IMR-90 (cell line): ENCODE measurements around the gene SNX33. TPM values are rescaled to one million over a fixed set of nuclear protein-coding genes. Genes with fewer than 3 reads are reported as not detected.
A peak's percentile ranks its signal among the peaks of the same experiment; 100 is the strongest.

ENCODE experiments used
- ATAC-seq: fragments of 200-7000 bp; cut with Tn5 transposase; 2 replicates; pipeline ENCODE4 v1.9.1; 2020; ENCODE audit warnings: low read depth, mild to moderate bottlenecking, moderate library complexity
- BruUV-seq: library from RNA; stranded (reverse); fragments of 400-500 nt; replicated peaks from 2 replicates; lab custom pipeline; 2021; lab: Mats Ljungman, UMichigan
- CTCF ChIA-PET: fragments of 300-600 bp; formaldehyde crosslinking; extraction: SDS; loops from one replicate; lab custom pipeline; 2021; ENCODE audit warnings: antibody characterized with exemption; lab: Yijun Ruan, JAX
- POLR2A ChIA-PET: fragments of 300-600 bp; sonication (Branson Sonifier 250); formaldehyde crosslinking; loops from one replicate; lab custom pipeline; 2022; ENCODE audit warnings: antibody characterized with exemption; ENCODE audit not compliant: unreplicated experiment; lab: Charles Lee
- DNase-seq: peaks from one replicate; pipeline ENCODE4 v3.0.0; 2013
- H2AFZ ChIP-seq: replicated peaks from 2 replicates; pipeline ENCODE3; 2013; ENCODE audit warnings: low read length, mild to moderate bottlenecking; ENCODE audit not compliant: poor library complexity
- H2AK5ac ChIP-seq: 2 replicates; pipeline ENCODE4 v1.6.1; 2013; ENCODE audit warnings: low read depth, low read length, inconsistent platforms
- H2AK9ac ChIP-seq: replicated peaks from 2 replicates; pipeline ENCODE3; 2013; ENCODE audit warnings: mild to moderate bottlenecking, low read depth, low read length, moderate library complexity; ENCODE audit not compliant: poor library complexity
- H2BK120ac ChIP-seq: 2 replicates; pipeline ENCODE4 v1.6.1; 2013; ENCODE audit warnings: low read depth, low read length, inconsistent platforms
- H2BK15ac ChIP-seq: 3 replicates; pipeline ENCODE4 v1.6.1; 2013; ENCODE audit warnings: low read depth, low read length, inconsistent platforms
- H2BK20ac ChIP-seq: 2 replicates; pipeline ENCODE4 v1.6.1; 2013; ENCODE audit warnings: low read depth, mild to moderate bottlenecking, inconsistent platforms, low read length, moderate library complexity
- H2BK5ac ChIP-seq: 2 replicates; pipeline ENCODE4 v1.6.1; 2013; ENCODE audit warnings: mild to moderate bottlenecking, low read depth, low read length, inconsistent platforms; ENCODE audit not compliant: poor library complexity, severe bottlenecking
- H3K14ac ChIP-seq: replicated peaks from 2 replicates; pipeline ENCODE4 v1.6.1; 2013; ENCODE audit warnings: low read depth, low read length, inconsistent platforms
- H3K18ac ChIP-seq: 2 replicates; pipeline ENCODE4 v1.6.1; 2013; ENCODE audit warnings: low read depth, low read length, control low read depth
- H3K23ac ChIP-seq: 2 replicates; pipeline ENCODE4 v1.6.1; 2013; ENCODE audit warnings: low read depth, low read length, inconsistent platforms
- H3K27ac ChIP-seq: 2 replicates; pipeline ENCODE4 v1.5.1; 2013; ENCODE audit warnings: mild to moderate bottlenecking, control low read depth, low read length; ENCODE audit not compliant: insufficient read depth
- H3K27me3 ChIP-seq: 2 replicates; pipeline ENCODE4 v1.6.1; 2013; ENCODE audit warnings: low read length; ENCODE audit not compliant: control insufficient read depth, insufficient read depth
- H3K36me3 ChIP-seq: 2 replicates; pipeline ENCODE4 v1.6.1; 2013; ENCODE audit warnings: low read length, mixed read lengths; ENCODE audit not compliant: control insufficient read depth, insufficient read depth
- H3K4ac ChIP-seq: 2 replicates; pipeline ENCODE4 v1.6.1; 2013; ENCODE audit warnings: low read depth, low read length, inconsistent platforms
- H3K4me1 ChIP-seq: 2 replicates; pipeline ENCODE4 v1.6.1; 2013; ENCODE audit warnings: low read length, mixed read lengths; ENCODE audit not compliant: control insufficient read depth, insufficient read depth
- H3K4me2 ChIP-seq: 2 replicates; pipeline ENCODE4 v1.6.1; 2013; ENCODE audit warnings: low read depth, mild to moderate bottlenecking, control low read depth, low read length, moderate library complexity
- H3K4me3 ChIP-seq: 2 replicates; pipeline ENCODE4 v1.5.1; 2013; ENCODE audit warnings: low read depth, mild to moderate bottlenecking, control low read depth, low read length, moderate library complexity; ENCODE audit not compliant: insufficient read depth
- H3K56ac ChIP-seq: 2 replicates; pipeline ENCODE4 v1.6.1; 2013; ENCODE audit warnings: low read length, inconsistent platforms; ENCODE audit not compliant: insufficient read depth; ENCODE audit errors: extremely low read depth
- H3K79me1 ChIP-seq, 2 experiments: 2 replicates each; pipeline ENCODE4 v1.6.1; 2013; ENCODE audit warnings: low read length in 2 of 2, inconsistent platforms in 1 of 2, low read depth in 1 of 2
- H3K9ac ChIP-seq: 2 replicates; pipeline ENCODE4 v1.6.1; 2013; ENCODE audit warnings: low read depth, low read length, control low read depth
- H3K9me1 ChIP-seq: 2 replicates; pipeline ENCODE4 v1.6.1; 2013; ENCODE audit warnings: low read length, inconsistent platforms; ENCODE audit not compliant: insufficient read depth
- H3K9me3 ChIP-seq: 2 replicates; pipeline ENCODE4 v1.6.1; 2013; ENCODE audit warnings: low read length; ENCODE audit not compliant: control insufficient read depth, insufficient read depth
- H4K20me1 ChIP-seq: 2 replicates; pipeline ENCODE4 v1.6.1; 2013; ENCODE audit warnings: low read length, inconsistent platforms; ENCODE audit not compliant: insufficient read depth
- H4K5ac ChIP-seq: 2 replicates; pipeline ENCODE4 v1.6.1; 2013; ENCODE audit warnings: mild to moderate bottlenecking, low read depth, low read length, control low read depth
- H4K8ac ChIP-seq, 2 experiments: 2 replicates each; pipeline ENCODE4 v1.6.1; 2013; ENCODE audit warnings: low read depth in 2 of 2, low read length in 2 of 2, control low read depth in 1 of 2, inconsistent platforms in 1 of 2
- H4K91ac ChIP-seq: 2 replicates; pipeline ENCODE4 v1.6.1; 2013; ENCODE audit warnings: low read depth, low read length, inconsistent platforms; ENCODE audit not compliant: insufficient read depth
- FOS ChIP-seq: fragments of 150-350 bp; IDR thresholded peaks from 2 replicates; pipeline ENCODE4 v1.6.1; 2016; ENCODE audit warnings: low read depth, low read length
- MAFK ChIP-seq: IDR thresholded peaks from 2 replicates; pipeline ENCODE4 v1.6.1; 2012; ENCODE audit warnings: low read depth, low read length, improper control_type of control experiment
- MAZ ChIP-seq: IDR thresholded peaks from 2 replicates; pipeline ENCODE4 v1.6.1; 2012; ENCODE audit warnings: low read depth, mild to moderate bottlenecking, low read length, improper control_type of control experiment, moderate library complexity, borderline replicate concordance
- POLR2A ChIP-seq: IDR thresholded peaks from 2 replicates; pipeline ENCODE4 v1.6.1; 2012; ENCODE audit warnings: mild to moderate bottlenecking, low read depth, low read length
- WGBS, 2 experiments: methylation state at CpG; one replicate each; pipeline versions ENCODE4 v1.1.5 to v1.1.7; 2013; ENCODE audit warnings: missing lambda C conversion rate in 2 of 2; ENCODE audit not compliant: insufficient read length in 1 of 2; ENCODE audit errors: extremely low coverage in 2 of 2; 5-methylcytosine and 5-hydroxymethylcytosine counted together
- dilution Hi-C: fragments of 300-500 bp; cut with HindIII; formaldehyde crosslinking; loops from one replicate; pipeline ENCODE4 v1.14.3; 2018; ENCODE audit warnings: low sequenced_read_pairs; ENCODE audit not compliant: unreplicated experiment
- in situ Hi-C: fragments of 300-500 bp; cut with MboI; formaldehyde crosslinking; loops from 3 replicates; pipeline ENCODE4 v1.14.3; 2019; ENCODE audit warnings: low sequenced_read_pairs, inconsistent platforms, mixed read lengths
- intact Hi-C: fragments of 100-400 bp; cut with micrococcal nuclease; formaldehyde crosslinking; loops from 2 replicates; pipeline ENCODE4 v1.10.0; 2022
- polyA plus RNA-seq, 3 experiments: library from polyadenylated mRNA; depleted of rRNA; stranded (reverse); fragments of >200 nt; gene quantifications; 2 replicates each; pipeline ENCODE4 v1.2.3, GENCODE V29; 2012; ENCODE audit warnings: low replicate concordance in 1 of 3
- total RNA-seq: library from RNA; depleted of rRNA; stranded (reverse); fragments of >200 nt; gene quantifications from 2 replicates; pipeline ENCODE4 v1.2.3, GENCODE V29; 2012

SNX33 gene
- total and polyA plus RNA-seq, 2 of the 4 experiments (the other 2 are of a cell fraction), result 12.7 to 14.6 TPM

DNA sequence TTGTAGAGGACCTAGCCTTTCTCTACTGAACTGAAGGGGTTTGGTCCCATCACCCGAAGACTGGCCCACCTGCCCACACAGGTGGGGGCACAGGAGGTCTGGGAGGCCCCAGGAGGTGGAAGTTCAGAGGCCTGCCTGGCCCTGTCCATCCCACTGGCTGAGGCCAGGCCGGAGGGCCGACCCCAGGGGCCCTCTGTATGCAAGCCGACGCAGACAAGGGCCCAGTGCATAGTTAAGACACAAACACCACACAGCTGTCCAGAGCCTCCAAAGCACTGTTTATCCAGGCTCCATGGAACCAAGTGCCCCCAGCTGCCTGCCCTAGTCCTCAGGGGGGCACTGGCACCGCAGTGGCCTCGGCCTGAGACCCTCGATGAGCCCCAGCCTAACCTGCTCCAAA, 26.7 kb downstream of the SNX33 start:
- no peak overlapping the region for H3K4me2 ChIP-seq
- H2AK9ac ChIP-seq, result no peak overlapping the region
- intact Hi-C loops (loop anchor here (5.0 to 10.0 kb wide), 2 partner anchors 50 to 97 kb away; partner anchors contain the start of genes PTPN9 and SNUPN), in situ Hi-C loops (no loop called here), dilution Hi-C loops (no loop called here)
- CTCF ChIA-PET, result no interaction called here
- no peak overlapping the region for H3K4me3 ChIP-seq
- H2AK5ac ChIP-seq, result no peak overlapping the region; the same call in 1 of the 2 replicates
- no peak overlapping the region for H4K91ac ChIP-seq
- no peak overlapping the region for H3K23ac ChIP-seq
- H3K27ac ChIP-seq, result no peak overlapping the region
- peaks cover 21% of the 10 kb centered on the region for H4K20me1 ChIP-seq
- peaks cover 26% of the 10 kb centered on the region for H3K4me1 ChIP-seq
- 90% methylated on average over 4 of the region's 8 CpGs; no CpG with 5 or more reads in 1 of the 2 experiments for WGBS, 2 experiments
- no peak overlapping the region for H2BK15ac ChIP-seq
- ATAC-seq, result no peak
- H3K56ac ChIP-seq, result no peak overlapping the region
- H3K79me1 ChIP-seq, result peaks cover 0 to 48% of the 10 kb centered on the region in 2 experiments
- H4K8ac ChIP-seq, result no peak overlapping the region
- peaks cover 31% of the 10 kb centered on the region for H3K9me1 ChIP-seq
- no peak overlapping the region for H3K9ac ChIP-seq
- peaks cover 5% of the 10 kb centered on the region; the same call in 1 of the 2 replicates for H3K36me3 ChIP-seq
- H3K9me3 ChIP-seq, result no peaks in the 10 kb centered on the region
- no peak overlapping the region for H4K5ac ChIP-seq
- no peak overlapping the region for H3K14ac ChIP-seq
- DNase-seq, result no peak
- no TSS peak for BruUV-seq
- peak overlapping the region; percentile 34 for H2AFZ ChIP-seq
- no peak overlapping the region for H2BK20ac ChIP-seq
- no peaks in the 10 kb centered on the region for H3K27me3 ChIP-seq
- H2BK5ac ChIP-seq, result no peak overlapping the region
- no peak overlapping the region for H3K18ac ChIP-seq
- TF ChIP-seq MAFK, result no peak
- 0 out of 2 replicates have a peak, but pooled peaks have one; percentile 15 for TF ChIP-seq POLR2A
- no peak for TF ChIP-seq FOS
- TF ChIP-seq MAZ, result no peak
- no peak overlapping the region for H3K4ac ChIP-seq
- no peak overlapping the region for H2BK120ac ChIP-seq
- POLR2A ChIA-PET, result no interaction called here
